H1 (cell line): ENCODE measurements around the gene RNMT. TPM values are rescaled to one million over a fixed set of nuclear protein-coding genes. Genes with fewer than 3 reads are reported as not detected.

Source experiments
- CTCF ChIA-PET: fragments of 300-600 bp; sonication (Branson Sonifier 250); formaldehyde crosslinking; loops from one replicate; lab custom pipeline; 2021; ENCODE audit not compliant: partially characterized antibody; lab: Charles Lee
- POLR2A ChIA-PET: fragments of 300-600 bp; sonication (Branson Sonifier 250); formaldehyde crosslinking; loops from one replicate; lab custom pipeline; 2021; ENCODE audit warnings: inconsistent platforms; ENCODE audit not compliant: partially characterized antibody; lab: Charles Lee
- DNase-seq, 2 experiments: peaks; one replicate each; pipeline versions ENCODE4 v3.0.0 to v3.0.0-alpha.2; 2010 to 2022; ENCODE audit warnings: low spot score in 2 of 2, low read depth in 1 of 2, mixed read lengths in 1 of 2
- FAIRE-seq: peaks from 2 replicates; lab custom pipeline; 2011; peaks lifted over from hg19 to GRCh38; lab: Jason Lieb, UNC
- H2AFZ ChIP-seq: 2 replicates; pipeline ENCODE4 v1.8.1; 2012; ENCODE audit warnings: low read length, inconsistent platforms
- H2AK5ac ChIP-seq: 2 replicates; pipeline ENCODE4 v1.6.1; 2013; ENCODE audit warnings: low read depth, low read length
- H2BK120ac ChIP-seq: replicated peaks from 2 replicates; pipeline ENCODE3; 2013; ENCODE audit warnings: low read depth, low read length, inconsistent platforms
- H2BK12ac ChIP-seq: 2 replicates; pipeline ENCODE4 v1.6.1; 2013; ENCODE audit warnings: low read depth, low read length
- H2BK15ac ChIP-seq: 2 replicates; pipeline ENCODE4 v1.6.1; 2013; ENCODE audit warnings: low read length
- H2BK20ac ChIP-seq: 2 replicates; pipeline ENCODE4 v1.6.1; 2013; ENCODE audit warnings: low read length
- H2BK5ac ChIP-seq: 2 replicates; pipeline ENCODE4 v1.6.1; 2013; ENCODE audit warnings: low read depth, low read length
- H3K14ac ChIP-seq: 2 replicates; pipeline ENCODE4 v1.6.1; 2013; ENCODE audit warnings: inconsistent platforms; ENCODE audit not compliant: insufficient read length
- H3K18ac ChIP-seq: 2 replicates; pipeline ENCODE4 v1.6.1; 2013; ENCODE audit warnings: low read length; ENCODE audit errors: extremely low read depth
- H3K23ac ChIP-seq: 2 replicates; pipeline ENCODE4 v1.6.1; 2013; ENCODE audit warnings: inconsistent platforms; ENCODE audit not compliant: insufficient read length
- H3K23me2 ChIP-seq: 2 replicates; pipeline ENCODE4 v1.6.1; 2013; ENCODE audit warnings: low read depth, low read length
- H3K27ac ChIP-seq: 2 replicates; pipeline ENCODE4 v1.6.1; 2011; ENCODE audit warnings: low read depth, low read length, inconsistent platforms
- H3K27me3 ChIP-seq, 4 experiments: replicated peaks in 1 of 4; 1 replicate in 1 of 4; 2 replicates in 3 of 4; pipeline versions ENCODE4 v1.6.1 to v1.8.1; 2011 to 2013; ENCODE audit warnings: low read length in 3 of 4, mild to moderate bottlenecking in 3 of 4, inconsistent platforms in 2 of 4, mixed read lengths in 2 of 4, moderate library complexity in 1 of 4; ENCODE audit not compliant: control insufficient read depth in 3 of 4, insufficient read depth in 3 of 4; ENCODE audit errors: extremely low read depth in 1 of 4
- H3K36me3 ChIP-seq, 4 experiments: 2 replicates each; pipeline versions ENCODE4 v1.6.1 to v1.8.1; 2011 to 2013; ENCODE audit warnings: mild to moderate bottlenecking in 4 of 4, low read length in 3 of 4, moderate library complexity in 2 of 4, control low read depth in 1 of 4, inconsistent platforms in 1 of 4; ENCODE audit not compliant: insufficient read depth in 4 of 4, control insufficient read depth in 2 of 4
- H3K4ac ChIP-seq: replicated peaks from 2 replicates; pipeline ENCODE3; 2013; ENCODE audit warnings: low read length, low read depth, mixed read lengths, inconsistent platforms; ENCODE audit not compliant: insufficient read length
- H3K4me1 ChIP-seq, 4 experiments: replicated peaks in 1 of 4; 1 replicate in 1 of 4; 2 replicates in 3 of 4; pipeline versions ENCODE4 v1.6.1 to v1.8.1; 2011 to 2013; ENCODE audit warnings: low read length in 3 of 4, inconsistent platforms in 2 of 4, mixed read lengths in 1 of 4; ENCODE audit not compliant: insufficient read depth in 4 of 4, control insufficient read depth in 3 of 4
- H3K4me2 ChIP-seq, 2 experiments: 2 replicates each; pipeline versions ENCODE4 v1.6.1 to v1.8.1; 2011 to 2013; ENCODE audit warnings: low read depth in 2 of 2, low read length in 2 of 2, control low read depth in 1 of 2, inconsistent platforms in 1 of 2, mild to moderate bottlenecking in 1 of 2; ENCODE audit not compliant: insufficient read depth in 1 of 2
- H3K4me3 ChIP-seq, 4 experiments: fragments of 200-600, 300-600 bp in 1 of 4; sonication (generic), shearing (Covaris generic), sonication (Bioruptor Twin) in 1 of 4; 2 replicates each; pipeline versions ENCODE4 v1.5.1 to v1.8.1; 2011 to 2016; ENCODE audit warnings: low read length in 4 of 4, low read depth in 3 of 4, control low read depth in 2 of 4, inconsistent platforms in 2 of 4, mild to moderate bottlenecking in 2 of 4, mixed read lengths in 1 of 4, moderate library complexity in 1 of 4; ENCODE audit not compliant: insufficient read depth in 2 of 4; ENCODE audit errors: extremely low read depth in 1 of 4
- H3K56ac ChIP-seq: replicated peaks from 2 replicates; pipeline ENCODE3; 2013; ENCODE audit warnings: low read depth, mild to moderate bottlenecking, mixed read lengths, low read length, inconsistent platforms; ENCODE audit not compliant: insufficient read length
- H3K79me1 ChIP-seq: 2 replicates; pipeline ENCODE4 v1.6.1; 2013; ENCODE audit warnings: low read depth, low read length, control low read depth
- H3K79me2 ChIP-seq, 2 experiments: 2 replicates each; pipeline versions ENCODE4 v1.6.1 to v1.8.1; 2012 to 2013; ENCODE audit warnings: low read length in 2 of 2, mild to moderate bottlenecking in 2 of 2, inconsistent platforms in 1 of 2; ENCODE audit not compliant: insufficient read depth in 2 of 2, control insufficient read depth in 1 of 2
- H3K9ac ChIP-seq, 4 experiments: replicated peaks in 1 of 4; 1 replicate in 1 of 4; 2 replicates in 3 of 4; pipeline versions ENCODE4 v1.6.1 to v1.8.1; 2011 to 2013; ENCODE audit warnings: low read depth in 3 of 4, low read length in 3 of 4, control low read depth in 2 of 4, mild to moderate bottlenecking in 2 of 4, moderate library complexity in 2 of 4, inconsistent platforms in 1 of 4; ENCODE audit errors: extremely low read depth in 1 of 4
- H3K9me3 ChIP-seq, 2 experiments: 2 replicates each; pipeline versions ENCODE4 v1.6.1 to v1.8.1; 2012 to 2013; ENCODE audit warnings: mild to moderate bottlenecking in 2 of 2, moderate library complexity in 2 of 2, control low read depth in 1 of 2, inconsistent platforms in 1 of 2, low read depth in 1 of 2, low read length in 1 of 2, mixed read lengths in 1 of 2; ENCODE audit not compliant: insufficient read depth in 2 of 2
- H4K20me1 ChIP-seq, 2 experiments: replicated peaks in 1 of 2; 2 replicates each; pipeline versions ENCODE3 to v1.8.1; 2011 to 2013; ENCODE audit warnings: inconsistent platforms in 2 of 2, low read length in 2 of 2, mild to moderate bottlenecking in 1 of 2; ENCODE audit not compliant: insufficient read depth in 2 of 2, control insufficient read depth in 1 of 2
- H4K5ac ChIP-seq: 2 replicates; pipeline ENCODE4 v1.6.1; 2013; ENCODE audit warnings: low read length, low read depth, mixed read lengths, inconsistent platforms; ENCODE audit not compliant: insufficient read length
- H4K8ac ChIP-seq: 2 replicates; pipeline ENCODE4 v1.8.0; 2013; ENCODE audit warnings: mild to moderate bottlenecking, moderate library complexity, low read length, inconsistent platforms; ENCODE audit not compliant: insufficient read depth; ENCODE audit errors: extremely low read depth
- H4K91ac ChIP-seq: replicated peaks from 2 replicates; pipeline ENCODE3; 2013; ENCODE audit warnings: low read length, mixed read lengths, inconsistent platforms; ENCODE audit not compliant: insufficient read length
- EGR1 ChIP-seq: IDR thresholded peaks from 2 replicates; pipeline ENCODE4 v1.6.1; 2011; ENCODE audit warnings: low read depth, low read length, borderline replicate concordance
- GTF2F1 ChIP-seq: IDR thresholded peaks from 2 replicates; pipeline ENCODE4 v1.6.1; 2012; ENCODE audit warnings: low read depth, low read length, improper control_type of control experiment, borderline replicate concordance
- TAF7 ChIP-seq: optimal IDR thresholded peaks from 2 replicates; pipeline ENCODE3; 2011; ENCODE audit warnings: low read depth, mild to moderate bottlenecking, inconsistent platforms, low read length, moderate library complexity, borderline replicate concordance
- WGBS, 2 experiments: shearing (Covaris generic) in 1 of 2; methylation state at CpG; one replicate each; pipeline versions ENCODE4 v1.1.6 to v1.1.7; 2013 to 2015; ENCODE audit warnings: low lambda C conversion rate in 2 of 2, mixed read lengths in 2 of 2, inconsistent platforms in 1 of 2, low coverage in 1 of 2, missing lambda C conversion rate in 1 of 2; ENCODE audit not compliant: insufficient replicate concordance in 2 of 2, insufficient coverage in 1 of 2, insufficient read length in 1 of 2; ENCODE audit errors: extremely low coverage in 1 of 2, missing lambda C conversion rate in 1 of 2; 5-methylcytosine and 5-hydroxymethylcytosine counted together
- polyA plus RNA-seq, 7 experiments: library from polyadenylated mRNA; depleted of rRNA in 3 of 7; stranded (reverse) in 5 of 7; unstranded in 2 of 7; fragments of >200 nt in 5 of 7; fragments of 200-250 nt in 2 of 7; gene quantifications; 1 replicate in 5 of 7; 2 replicates in 1 of 7; 4 replicates in 1 of 7; pipeline versions ENCODE4 v1.2.1 to v1.2.3, GENCODE V29; 2011 to 2013; ENCODE audit warnings: missing spikeins in 2 of 7, mixed read lengths in 2 of 7
- total RNA-seq: library from RNA; stranded (reverse); fragmentation: NEBNext Ultra II Directional; extraction: Animal tissue kit (Norgen Biotek cat#: 25700); gene quantifications from 2 replicates; pipeline ENCODE4 v1.2.1, GENCODE V29; 2021

The RNMT gene
- total and polyA plus RNA-seq, 2 of the 8 experiments (the other 6 are each of a cell fraction or from before 2014, with no cell fraction given): 25.3 to 63.5 TPM

DNA sequence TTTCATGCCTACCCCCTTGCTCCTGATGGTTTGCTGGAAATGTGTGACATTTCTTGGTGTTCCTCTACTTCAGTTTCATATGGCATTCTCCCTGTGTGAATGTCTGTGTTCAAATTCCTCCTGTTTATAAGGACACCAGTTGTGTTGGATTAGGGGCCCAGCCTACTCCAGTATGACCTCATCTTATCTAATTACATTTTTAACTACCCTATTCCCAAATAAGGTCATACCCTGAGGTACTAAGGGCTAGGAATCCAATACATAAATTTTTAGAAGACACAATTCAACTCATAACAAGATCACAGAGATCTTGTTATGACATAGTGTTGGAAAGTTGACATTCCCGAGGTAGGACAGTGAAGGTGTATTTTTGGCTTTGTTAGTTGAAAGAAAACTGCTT is 5.6 kb upstream of the RNMT start:
- Histone ChIP-seq H2BK12ac (no peak overlapping the region), H4K20me1 (peaks cover 0 to 4% of the 10 kb centered on the region in 2 experiments), H4K8ac (no peak overlapping the region), H2BK120ac (no peak overlapping the region), H3K18ac (no peak overlapping the region), H2BK20ac (no peak overlapping the region), H3K4me3 (no peak overlapping the region), H2BK15ac (no peak overlapping the region), H3K56ac (no peak overlapping the region), H3K9ac (no peak overlapping the region), H3K14ac (no peak overlapping the region), H2AK5ac (no peak overlapping the region), H3K79me2 (peaks cover 7 to 98% of the 10 kb centered on the region in 2 experiments; a peak in 3 of 4 replicates), H4K5ac (no peak overlapping the region), H2BK5ac (no peak overlapping the region), H3K9me3 (peaks cover 0 to 7% of the 10 kb centered on the region in 2 experiments; a peak in 1 of 4 replicates), H4K91ac (no peak overlapping the region), H3K27me3 (no peaks in the 10 kb centered on the region), H3K23me2 (peaks cover 5% of the 10 kb centered on the region; the same call in 1 of the 2 replicates), H3K4me2 (no peak overlapping the region), H3K4ac (no peak overlapping the region), H3K79me1 (peaks cover 12% of the 10 kb centered on the region; the same call in 1 of the 2 replicates), H3K27ac (no peak overlapping the region), H2AFZ (no peak overlapping the region), H3K36me3 (0 out of 8 replicates have a peak, but pooled peaks cover 0 to 3% (median 0%) of the 10 kb centered on the region in 4 experiments), H3K4me1 (peaks cover 0 to 4% (median 3%) of the 10 kb centered on the region in 4 experiments; a peak in 2 of 7 replicates), H3K23ac (no peak overlapping the region)
- ChIA-PET CTCF (no interaction called here), POLR2A (no interaction called here)
- no peak for DNase-seq
- 94% methylated on average over 1 of the region's 1 CpG; no CpG with 5 or more reads in 1 of the 2 experiments for WGBS, 2 experiments
- no peak for FAIRE-seq
- TF ChIP-seq EGR1 (no peak), GTF2F1 (no peak), TAF7 (no peak)
